ENCODE measurements around the gene NCKAP5. TPM values are rescaled to one million over a fixed set of nuclear protein-coding genes. Genes with fewer than 3 reads are reported as not detected.

NCKAP5 gene
- total RNA-seq, 1 experiment from 2014 or later: not detected

DNA sequence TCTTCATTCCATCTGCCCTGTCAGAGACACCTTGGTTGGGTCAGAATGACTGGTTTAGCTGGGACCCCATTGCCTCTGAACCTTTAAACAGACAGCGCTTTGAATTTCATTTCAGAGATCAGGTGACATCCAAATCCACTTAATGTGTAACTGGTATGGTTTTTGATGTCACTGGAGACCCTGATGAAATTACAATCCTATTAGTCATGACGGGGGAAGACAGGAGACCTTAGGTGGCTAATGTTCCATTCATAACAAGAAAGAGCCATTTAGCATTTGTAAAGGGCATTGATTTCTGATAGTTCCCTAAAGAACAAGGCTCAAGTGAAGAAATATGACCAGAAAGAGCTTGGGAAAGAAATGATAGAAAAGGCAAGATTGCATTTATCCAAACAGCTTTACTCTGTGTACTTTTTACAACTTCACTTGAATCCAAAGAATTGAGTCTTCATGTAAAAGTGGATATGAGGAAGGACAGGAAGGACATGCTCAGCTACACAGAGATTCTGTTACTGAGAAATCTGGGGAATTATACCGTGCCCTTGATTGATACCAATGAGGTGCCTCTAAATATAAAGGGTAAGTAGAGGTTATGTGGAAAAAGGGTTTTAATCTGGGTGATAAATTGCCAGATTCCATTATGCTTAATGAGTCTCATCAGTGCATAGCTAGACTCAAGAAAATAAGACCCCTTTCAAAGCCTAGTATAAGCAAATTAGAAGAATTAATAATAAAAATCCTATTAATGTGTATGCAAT, 198.2 kb downstream of the NCKAP5 start:
- H3K27ac ChIP-seq: no peak overlapping the region
- H3K9me2 ChIP-seq (ENCODE audit: insufficient read depth): no peaks in the 10 kb centered on the region
- ChIA-PET CTCF (no interaction called here), POLR2A (ENCODE audit: unreplicated experiment) (no interaction called here)
- no TSS peak for BruUV-seq (replicated peaks)
- H3K27me3 ChIP-seq (ENCODE audit: insufficient read depth, low read depth): peaks cover 24% of the 10 kb centered on the region; the same call in 1 of the 2 replicates
- no peak overlapping the region for H3K4me2 ChIP-seq
- H3K4me3 ChIP-seq: no peak overlapping the region
- no peaks in the 10 kb centered on the region for H3K36me3 ChIP-seq (ENCODE audit: low read depth)
- H4K20me1 ChIP-seq (ENCODE audit: insufficient read depth): no peaks in the 10 kb centered on the region
- H3K9me3 ChIP-seq (ENCODE audit: insufficient read depth, low read depth): no peaks in the 10 kb centered on the region
- no peak overlapping the region for H2AFZ ChIP-seq
- intact Hi-C loops (cut with micrococcal nuclease; ENCODE audit: unreplicated experiment): no loop called here
- no peak for DNase-seq
- H3F3A ChIP-seq (ENCODE audit: insufficient read depth, low read depth): no peaks in the 10 kb centered on the region
- TF ChIP-seq EZH2 (IDR thresholded peaks at IDR 0.05; ENCODE audit: low read depth) (no peak), CTCF (conservative IDR thresholded peaks at IDR 0.05) (no peak)
- no peaks in the 10 kb centered on the region for H3K79me2 ChIP-seq (ENCODE audit: low read depth)
- H3K4me1 ChIP-seq (replicated peaks; ENCODE audit: insufficient read depth): no peaks in the 10 kb centered on the region

DNA sequence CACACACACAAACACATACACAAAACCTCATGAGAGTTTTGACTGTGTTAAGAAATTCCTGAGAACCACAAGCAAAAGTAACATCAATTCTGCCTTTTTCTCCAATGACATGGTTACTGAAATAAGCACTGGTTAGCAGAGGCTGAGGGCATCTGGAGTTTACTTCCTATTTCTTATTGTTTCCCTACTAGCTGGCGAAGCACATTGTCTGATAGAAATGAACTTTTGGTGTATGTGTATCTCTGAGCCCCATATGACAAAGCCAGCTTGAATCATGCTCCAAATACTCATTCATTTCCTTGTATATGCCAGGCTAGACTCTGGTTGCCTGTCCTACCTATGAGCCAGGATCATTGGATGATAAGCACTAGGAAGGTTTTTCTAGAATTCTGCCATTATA, 203.1 kb downstream of the NCKAP5 start:
- Histone ChIP-seq H4K20me1 (ENCODE audit: insufficient read depth) (no peaks in the 10 kb centered on the region), H3K4me2 (no peak overlapping the region), H3F3A (ENCODE audit: insufficient read depth, low read depth) (no peaks in the 10 kb centered on the region), H3K4me1 (replicated peaks; ENCODE audit: insufficient read depth) (no peaks in the 10 kb centered on the region), H2AFZ (no peak overlapping the region), H3K9me3 (ENCODE audit: insufficient read depth, low read depth) (no peaks in the 10 kb centered on the region), H3K79me2 (ENCODE audit: low read depth) (no peaks in the 10 kb centered on the region), H3K27me3 (ENCODE audit: insufficient read depth, low read depth) (peaks cover 3% of the 10 kb centered on the region; the same call in 1 of the 2 replicates), H3K27ac (no peak overlapping the region), H3K4me3 (no peak overlapping the region), H3K9me2 (ENCODE audit: insufficient read depth) (no peaks in the 10 kb centered on the region), H3K36me3 (ENCODE audit: low read depth) (no peaks in the 10 kb centered on the region)
- DNase-seq: no peak
- no TSS peak for BruUV-seq (replicated peaks)
- CTCF ChIA-PET: no interaction called here
- intact Hi-C loops (cut with micrococcal nuclease; ENCODE audit: unreplicated experiment): no loop called here
- no peak for TF ChIP-seq EZH2 (IDR thresholded peaks at IDR 0.05; ENCODE audit: low read depth)
- POLR2A ChIA-PET (ENCODE audit: unreplicated experiment): no interaction called here

DNA sequence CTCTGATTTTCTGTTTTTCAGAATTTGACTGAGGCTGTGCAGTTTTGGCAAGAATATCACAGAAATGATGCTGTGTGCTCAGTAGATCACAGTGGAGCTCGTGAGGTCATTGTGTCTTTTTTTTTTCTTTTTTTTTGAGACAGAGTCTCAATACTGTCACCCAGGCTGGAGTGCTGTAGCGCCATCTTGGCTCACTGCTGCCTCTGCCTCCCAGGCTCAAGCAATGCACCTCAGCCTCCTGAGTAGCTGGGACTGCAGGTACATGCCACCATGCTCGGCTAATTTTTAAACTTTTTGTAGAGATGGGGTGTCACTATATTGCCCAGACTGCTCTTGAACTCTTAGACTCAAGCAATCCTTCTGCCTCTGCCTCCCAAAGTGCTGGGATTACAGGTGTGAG, 203.6 kb downstream of the NCKAP5 start:
- Histone ChIP-seq H3K4me3 (no peak overlapping the region), H3K79me2 (ENCODE audit: low read depth) (no peaks in the 10 kb centered on the region), H3K27me3 (ENCODE audit: insufficient read depth, low read depth) (no peaks in the 10 kb centered on the region), H3F3A (ENCODE audit: insufficient read depth, low read depth) (no peaks in the 10 kb centered on the region), H2AFZ (no peak overlapping the region), H3K9me2 (ENCODE audit: insufficient read depth) (no peaks in the 10 kb centered on the region), H3K36me3 (ENCODE audit: low read depth) (no peaks in the 10 kb centered on the region), H3K4me1 (replicated peaks; ENCODE audit: insufficient read depth) (no peaks in the 10 kb centered on the region), H4K20me1 (ENCODE audit: insufficient read depth) (no peaks in the 10 kb centered on the region), H3K27ac (no peak overlapping the region), H3K9me3 (ENCODE audit: insufficient read depth, low read depth) (no peaks in the 10 kb centered on the region), H3K4me2 (no peak overlapping the region)
- intact Hi-C loops (cut with micrococcal nuclease; ENCODE audit: unreplicated experiment): no loop called here
- no TSS peak for BruUV-seq (replicated peaks)
- no peak for DNase-seq
- CTCF ChIA-PET: no interaction called here
- TF ChIP-seq CTCF (conservative IDR thresholded peaks at IDR 0.05) (no peak), EZH2 (IDR thresholded peaks at IDR 0.05; ENCODE audit: low read depth) (no peak)
- POLR2A ChIA-PET (ENCODE audit: unreplicated experiment): no interaction called here

- no peaks in the 10 kb centered on the region for H4K20me1 ChIP-seq (ENCODE audit: insufficient read depth)
- no peak overlapping the region for H3K4me2 ChIP-seq
- no peaks in the 10 kb centered on the region for H3F3A ChIP-seq (ENCODE audit: insufficient read depth, low read depth)
- no peak overlapping the region for H2AFZ ChIP-seq
- DNase-seq: no peak
- H3K4me1 ChIP-seq (replicated peaks; ENCODE audit: insufficient read depth): no peaks in the 10 kb centered on the region
- no peak overlapping the region for H3K27ac ChIP-seq
- H3K27me3 ChIP-seq (ENCODE audit: insufficient read depth, low read depth): no peaks in the 10 kb centered on the region
- no peak overlapping the region for H3K4me3 ChIP-seq
- TF ChIP-seq CTCF (conservative IDR thresholded peaks at IDR 0.05): no peak
- TF ChIP-seq EZH2 (IDR thresholded peaks at IDR 0.05; ENCODE audit: low read depth): no peak
- no peaks in the 10 kb centered on the region for H3K79me2 ChIP-seq (ENCODE audit: low read depth)
- ChIA-PET CTCF (no interaction called here), POLR2A (ENCODE audit: unreplicated experiment) (no interaction called here)
- intact Hi-C loops (cut with micrococcal nuclease; ENCODE audit: unreplicated experiment): no loop called here
- H3K9me2 ChIP-seq (ENCODE audit: insufficient read depth): no peaks in the 10 kb centered on the region
- no peaks in the 10 kb centered on the region for H3K36me3 ChIP-seq (ENCODE audit: low read depth)
- no TSS peak for BruUV-seq (replicated peaks)
- H3K9me3 ChIP-seq (ENCODE audit: insufficient read depth, low read depth): no peaks in the 10 kb centered on the region
Observed at GRCh38 chr2:133363884-133364283, 204.4 kb downstream of the NCKAP5 start.
